Activated T-cell treated with anti-CD3 and anti-CD28 coated beads, Interleukin-2, amount 50 U/mL, for 48 hours (primary cell): ENCODE results near the gene ARHGAP6.
"Not testable (repeated sequence)": the region's sequence is repeated elsewhere in the genome, so short reads cannot be mapped to it uniquely, and the experiment has no call there.

Source experiments
- DNase-seq, 2 experiments: peaks; one replicate each; pipeline ENCODE4 v3.0.0-alpha.2; 2020

Gene ARHGAP6

DNA sequence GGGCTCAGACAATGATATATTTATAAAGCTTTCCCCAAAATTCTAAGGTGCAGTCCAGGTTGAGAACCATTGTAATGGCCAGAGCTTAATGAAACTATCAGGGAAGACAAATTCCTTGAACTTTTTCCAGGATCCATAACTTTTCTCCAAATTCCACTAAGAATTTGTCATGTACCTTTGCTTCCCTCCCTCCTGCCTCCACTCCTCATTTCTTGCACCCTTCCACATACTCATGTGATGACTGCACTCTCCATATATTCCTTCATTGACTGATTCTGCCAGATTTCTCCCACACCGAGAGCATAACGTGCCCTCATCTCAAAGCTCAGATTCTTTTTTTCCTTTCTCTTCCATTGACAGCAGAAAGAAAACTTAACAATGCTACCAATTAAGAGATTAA, 393.4 kb downstream of the ARHGAP6 start:
- no peak for DNase-seq

DNA sequence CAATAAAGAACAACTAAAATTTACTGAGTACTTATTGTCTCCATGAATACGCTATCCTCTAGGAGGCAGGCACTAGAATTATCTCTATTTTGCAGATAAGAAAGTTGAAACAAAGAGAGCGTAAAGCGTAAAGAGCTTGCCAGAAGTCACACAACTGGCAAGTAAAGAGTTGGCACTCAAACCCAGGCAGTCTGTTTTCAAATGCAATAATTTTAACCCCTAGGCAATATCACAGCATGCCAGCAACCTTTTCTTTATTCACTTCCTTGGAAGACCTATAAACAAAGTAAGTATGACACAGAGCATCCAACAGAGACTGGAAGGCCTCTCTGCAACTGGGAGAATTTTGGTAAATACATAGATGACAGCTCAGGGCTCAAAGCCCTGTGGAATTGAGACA, 395.7 kb downstream of the ARHGAP6 start:
- DNase-seq = no peak

DNA sequence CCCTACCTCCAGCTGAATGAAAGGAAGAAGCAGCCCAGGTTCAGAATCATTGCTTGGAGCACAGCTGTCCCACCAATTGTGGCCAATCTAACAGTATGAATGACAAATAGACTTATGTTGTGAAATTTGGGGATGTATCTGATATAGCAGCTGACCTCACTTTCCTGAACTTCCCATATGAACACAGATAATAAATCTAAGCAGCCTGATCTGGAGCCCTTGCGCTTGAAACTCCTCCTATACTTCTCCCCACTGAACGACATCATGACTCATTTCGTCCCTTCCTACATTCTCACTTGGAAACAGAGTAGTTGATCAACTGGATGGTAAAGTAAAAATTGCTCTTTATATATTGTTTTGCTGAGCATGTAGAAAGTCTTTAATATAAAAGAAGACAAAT, 396.7 kb downstream of the ARHGAP6 start:
- DNase-seq = no peak

DNA sequence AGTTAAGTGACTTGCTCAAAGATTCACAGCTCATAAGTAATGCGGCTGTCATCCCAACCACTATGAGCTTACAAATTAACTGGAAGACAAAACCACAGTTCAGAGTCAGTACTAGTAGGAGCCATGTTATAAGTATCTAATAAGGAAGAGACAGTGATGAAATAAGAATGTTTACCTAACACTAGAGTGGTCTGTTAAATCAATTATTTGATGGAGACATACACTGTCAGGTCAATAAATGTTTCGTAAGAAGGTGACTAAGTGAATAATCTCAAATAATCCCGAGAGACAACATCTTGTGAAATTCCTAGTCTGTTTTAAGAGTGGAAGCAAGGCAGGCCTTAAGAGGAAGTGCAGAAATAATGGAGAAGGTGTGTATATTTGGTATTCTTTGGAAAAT, 398.3 kb downstream of the ARHGAP6 start:
- DNase-seq = no peak

- no peak for DNase-seq
These were observed 399.1 kb downstream of the ARHGAP6 start for GRCh38 chrX:11266573-11267003.

DNA sequence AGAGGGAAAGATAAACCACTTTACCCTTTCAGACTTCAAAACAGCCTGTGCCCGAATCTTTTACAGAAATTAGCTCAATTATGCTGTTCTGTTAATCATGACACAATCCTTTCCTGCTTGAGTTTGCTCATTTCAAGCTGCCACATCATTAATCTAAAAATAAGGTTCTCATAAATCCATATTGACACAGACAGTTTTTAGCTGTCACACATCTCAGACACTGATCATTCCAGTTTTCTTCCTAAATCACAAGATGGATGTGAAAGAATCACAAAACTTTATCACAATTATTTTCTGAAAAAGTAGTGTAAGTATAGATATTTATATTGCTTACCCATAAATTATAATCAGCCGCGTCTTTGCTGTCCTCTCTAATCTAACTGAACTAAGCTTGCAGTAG, 400.4 kb downstream of the ARHGAP6 start:
- DNase-seq = no peak

GRCh38 chrX:11264925-11265324, 400.8 kb downstream of the ARHGAP6 start:
- DNase-seq = no peak

- DNase-seq = no peak
These were observed 404.5 kb downstream of the ARHGAP6 start for GRCh38 chrX:11261260-11261659.

GRCh38 chrX:11259437-11259836, 406.3 kb downstream of the ARHGAP6 start:
- no peak for DNase-seq

GRCh38 chrX:11257711-11258110, 408.0 kb downstream of the ARHGAP6 start:
- no peak for DNase-seq

- DNase-seq = no peak
These were observed 408.4 kb downstream of the ARHGAP6 start for GRCh38 chrX:11257290-11257689.

DNA sequence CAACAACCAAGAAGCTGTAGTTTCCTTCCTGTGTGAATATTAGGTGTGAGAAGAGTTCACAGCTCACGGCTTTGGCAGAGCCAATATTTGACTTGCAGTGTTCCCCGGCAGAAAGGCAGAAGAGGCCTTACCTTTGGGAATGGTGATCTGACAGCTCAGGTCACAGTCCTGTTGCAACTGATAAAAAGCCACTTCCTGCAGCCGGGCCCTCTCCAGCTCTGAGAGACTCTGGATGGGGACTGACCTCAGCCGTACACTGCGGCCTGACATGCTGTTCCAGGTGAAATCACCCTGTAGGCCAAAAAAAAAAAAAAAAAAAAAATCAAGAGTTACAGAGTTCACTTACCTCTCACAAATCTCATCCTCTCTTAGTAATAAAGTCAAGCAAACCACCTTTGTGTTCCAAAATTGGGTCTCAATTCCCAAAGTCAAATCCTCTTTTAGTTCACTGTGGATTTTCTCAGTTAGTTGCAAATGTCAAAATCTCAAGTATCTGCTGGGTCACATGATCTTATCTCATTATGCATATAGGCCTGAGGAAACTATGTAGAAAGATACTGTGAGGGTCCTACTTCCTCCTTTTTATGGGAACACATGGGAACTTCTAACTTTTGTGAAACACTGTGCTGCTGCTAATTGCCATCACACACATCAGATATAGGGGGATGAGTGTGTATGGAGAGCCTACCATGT, 411.2 kb downstream of the ARHGAP6 start:
- no peak for DNase-seq

DNA sequence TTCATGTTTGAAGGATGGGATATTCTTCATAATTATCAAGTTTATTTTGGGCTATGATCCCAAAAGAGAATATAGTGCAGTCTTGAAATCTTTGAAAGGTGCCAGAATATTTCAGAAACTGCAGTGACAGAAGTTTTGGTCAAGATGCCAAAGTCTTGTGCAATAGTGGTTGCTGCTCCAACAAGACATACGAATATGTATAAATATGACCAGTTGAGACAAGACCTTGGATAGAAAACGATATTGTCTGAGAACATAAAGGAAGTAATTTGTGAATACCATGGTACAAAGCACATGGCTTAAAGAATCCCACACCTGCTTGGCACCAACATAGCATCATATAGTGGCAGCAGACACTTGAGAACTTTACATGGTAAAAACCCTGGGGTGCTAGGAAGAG, 421.1 kb downstream of the ARHGAP6 start:
- DNase-seq = no peak

DNA sequence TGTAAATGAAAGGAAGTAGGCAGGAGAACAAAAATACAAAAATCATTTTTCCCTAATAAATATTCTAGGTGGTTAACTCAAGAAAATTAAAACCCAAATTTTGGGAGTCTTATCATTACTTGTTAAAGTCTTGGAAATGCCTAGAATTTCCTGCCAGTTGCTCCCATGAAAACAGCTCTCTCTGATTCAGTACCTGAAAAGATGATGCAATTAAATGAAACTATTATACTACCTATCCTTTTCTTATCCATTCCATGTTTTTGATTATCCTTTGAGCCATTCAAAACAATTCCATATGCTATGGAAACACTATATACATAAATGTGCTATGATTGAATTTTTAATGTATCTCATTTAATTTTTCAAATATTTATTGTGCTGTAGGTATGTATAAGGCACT, 423.0 kb downstream of the ARHGAP6 start:
- no peak for DNase-seq

DNA sequence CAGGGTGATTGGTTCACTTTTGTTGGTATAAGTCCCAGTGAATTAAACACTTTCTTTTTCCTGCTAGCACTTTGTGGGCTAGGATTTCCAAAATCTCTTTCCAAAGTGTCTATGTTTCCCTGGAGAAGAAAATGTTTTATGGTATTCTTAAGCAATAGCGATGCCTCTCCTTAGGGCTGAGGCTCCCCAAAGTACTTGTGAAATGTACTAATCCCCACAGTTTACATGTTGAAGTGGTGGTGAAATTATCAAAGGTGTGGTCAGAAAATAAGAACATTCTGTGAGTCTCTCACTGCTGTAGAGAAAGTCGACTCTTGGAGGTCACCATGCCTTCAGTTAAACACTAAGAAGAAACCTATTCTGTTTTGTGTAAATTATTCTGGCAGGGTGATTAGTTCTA, 424.0 kb downstream of the ARHGAP6 start:
- DNase-seq = no peak

GRCh38 chrX:11239230-11239629, 426.5 kb downstream of the ARHGAP6 start:
- no peak for DNase-seq

GRCh38 chrX:11235377-11235776, 430.3 kb downstream of the ARHGAP6 start:
- DNase-seq = not testable (repeated sequence)

DNA sequence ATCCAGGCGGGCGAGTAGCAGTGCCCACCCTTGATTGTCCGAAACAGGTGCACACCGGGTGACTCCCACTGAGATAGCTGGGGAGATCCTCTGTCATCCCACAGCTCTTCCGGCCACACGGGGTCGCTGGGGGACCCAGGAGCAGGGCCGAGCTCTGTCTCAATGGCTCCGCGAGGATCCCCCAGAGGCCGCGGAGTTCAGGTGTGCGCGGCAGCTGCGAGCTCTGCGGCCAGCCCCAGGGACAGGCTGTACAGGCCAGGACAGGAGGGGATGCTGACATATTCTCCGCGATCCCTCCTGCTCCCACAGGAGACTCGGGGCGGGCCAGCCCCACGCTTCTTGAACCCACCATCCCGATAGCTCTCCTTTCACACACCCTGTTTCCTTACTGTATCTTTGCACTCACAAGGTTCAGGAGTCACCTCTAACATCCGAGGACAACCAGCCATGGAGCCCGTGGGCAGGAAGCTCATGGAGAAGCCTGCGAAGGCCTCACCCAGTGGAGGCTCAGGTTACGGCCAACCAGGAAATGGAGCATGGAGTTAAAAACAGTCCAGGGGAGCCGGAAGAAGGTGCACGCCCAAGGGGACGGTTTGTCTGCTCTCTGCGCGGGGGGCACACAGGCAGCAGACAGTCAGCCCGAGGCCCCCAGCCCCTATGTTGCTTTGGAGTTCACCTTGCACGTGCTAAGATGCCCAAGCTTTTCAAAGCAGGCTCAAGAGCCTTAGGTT, 450.4 kb downstream of the ARHGAP6 start:
- no peak for DNase-seq

DNA sequence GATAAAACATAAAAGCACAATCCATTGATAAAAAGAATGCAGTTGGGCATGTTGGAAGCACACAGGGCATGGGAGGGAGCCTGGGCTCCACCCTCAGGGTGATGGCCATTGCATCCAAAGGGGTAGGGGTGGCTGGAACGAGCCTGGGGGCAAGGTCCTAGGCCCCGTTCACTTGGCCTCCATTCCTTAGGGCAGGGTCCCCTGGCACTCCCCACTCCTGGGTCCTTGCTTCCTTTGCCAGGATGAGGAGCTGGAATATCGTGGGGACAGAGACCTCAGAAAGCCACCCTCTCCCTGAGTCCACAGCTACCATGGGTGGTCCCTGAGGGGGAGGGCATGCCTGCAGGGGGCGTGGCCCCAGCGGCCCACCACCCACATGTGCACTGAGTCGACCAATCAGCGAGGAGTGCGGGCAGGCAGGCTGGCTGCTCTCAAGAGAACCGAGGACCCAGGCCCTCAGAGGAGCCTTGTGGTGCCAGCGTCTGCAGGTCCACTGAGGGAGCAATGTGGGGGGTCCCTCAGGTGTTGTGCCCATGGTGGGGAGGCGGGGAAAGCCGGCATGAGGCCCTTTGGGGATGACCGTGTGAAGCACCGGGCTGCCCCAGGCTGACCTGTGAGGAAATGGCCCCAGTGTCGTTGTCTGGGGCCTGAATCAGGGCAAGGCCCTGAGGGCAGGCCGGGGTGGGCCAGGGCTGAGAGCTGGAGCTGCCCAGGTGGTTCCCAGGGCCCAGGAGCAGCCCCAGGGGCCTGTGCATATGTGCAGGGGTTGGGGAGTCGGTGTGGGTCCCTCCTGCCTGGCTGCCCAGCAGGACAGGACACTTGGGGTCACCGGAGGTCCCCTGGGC, 451.2 kb downstream of the ARHGAP6 start:
- no peak for DNase-seq

DNA sequence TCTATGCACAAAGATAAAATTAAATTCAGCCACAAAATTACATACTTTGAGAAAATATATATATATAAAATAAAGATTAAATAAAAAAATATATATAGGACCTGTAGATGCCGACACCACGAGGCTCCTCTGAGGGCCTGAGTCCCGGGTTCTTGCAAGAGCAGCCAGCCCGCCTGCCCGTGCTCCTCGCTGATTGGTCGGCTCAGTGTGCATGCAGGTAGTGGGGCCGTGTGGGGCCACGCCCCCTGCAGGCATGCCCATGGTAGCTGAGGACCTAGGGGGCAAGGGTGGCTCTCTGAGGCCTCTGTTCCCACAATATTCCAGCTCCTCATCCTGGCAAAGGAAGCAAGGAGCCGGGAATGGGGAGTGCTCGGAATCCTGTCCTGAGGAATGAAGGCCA, 453.0 kb downstream of the ARHGAP6 start:
- no peak for DNase-seq

- DNase-seq = no peak
These were observed 455.3 kb downstream of the ARHGAP6 start for GRCh38 chrX:11210415-11210801.

- DNase-seq = no peak
These were observed 455.8 kb downstream of the ARHGAP6 start for GRCh38 chrX:11209798-11210414.

DNA sequence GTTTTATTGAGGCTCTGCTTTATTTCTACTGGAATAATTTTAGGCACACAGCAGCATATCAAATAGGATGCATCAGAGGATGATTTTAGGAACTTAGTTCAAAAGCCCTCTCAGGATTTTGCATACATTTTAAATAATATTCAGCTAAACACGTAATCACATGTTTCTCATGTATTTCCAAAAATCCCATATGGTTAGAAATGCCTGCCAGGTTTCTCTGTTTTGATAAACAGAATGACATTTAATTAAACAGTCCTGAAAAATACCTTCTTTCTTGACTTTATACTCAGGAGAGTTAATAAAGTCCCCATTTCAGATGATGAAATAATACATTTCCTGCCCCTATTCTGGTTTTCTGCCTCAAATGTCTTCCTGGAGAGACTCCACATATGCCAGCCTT, 459.0 kb downstream of the ARHGAP6 start:
- no peak for DNase-seq
